Measurements from ENCODE around the gene ASTL. TPM values are rescaled to one million over a fixed set of nuclear protein-coding genes. Genes with fewer than 3 reads are reported as not detected.

ASTL gene
- total RNA-seq, 1 experiment from 2014 or later, result not detected

DNA sequence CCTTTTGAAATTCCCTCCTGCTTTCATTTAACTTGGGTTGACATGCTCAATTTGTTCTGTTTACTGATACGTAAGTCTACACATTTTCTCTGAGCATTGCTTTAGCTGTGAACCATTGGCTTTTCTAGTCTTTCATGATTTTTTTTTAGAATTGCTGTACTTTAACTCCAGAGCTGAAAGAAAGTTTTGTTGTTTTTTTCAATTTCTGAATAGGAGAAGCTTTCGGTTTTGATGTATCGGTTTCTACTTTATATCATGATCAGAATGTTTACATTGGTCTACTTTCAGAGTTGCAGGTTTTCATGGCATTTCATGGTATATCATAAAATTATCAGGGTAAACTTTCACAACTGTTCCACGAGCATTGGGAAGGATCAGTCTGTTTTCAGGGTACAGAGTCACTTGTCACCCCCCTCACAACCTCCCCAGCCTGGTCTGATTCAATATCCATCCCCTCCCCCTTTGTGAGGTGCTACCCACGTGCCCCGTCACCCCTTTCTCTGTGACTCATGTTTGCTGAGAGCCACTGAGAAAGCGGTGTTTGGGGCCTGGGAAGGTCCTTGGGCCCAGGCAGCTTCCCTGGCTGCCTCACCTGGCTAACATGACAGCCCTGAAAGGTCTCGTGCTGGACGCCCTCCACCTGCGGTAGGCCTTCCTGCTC lies 7.0 kb downstream of the ASTL start:
- peaks cover 3% of the 10 kb centered on the region; the same call in 1 of the 2 replicates for H3K4me1 ChIP-seq (ENCODE audit: insufficient read depth, low read length)
- H3K27ac ChIP-seq (ENCODE audit: low read length), result no peak overlapping the region
- no peaks in the 10 kb centered on the region for H4K20me1 ChIP-seq (ENCODE audit: low read length)
- DNase-seq (no peak), ATAC-seq (no peak; the same call in 1 of the 2 replicates)
- no peaks in the 10 kb centered on the region for H3K9me3 ChIP-seq (ENCODE audit: low read length)
- intact Hi-C loops (cut with micrococcal nuclease), result no loop called here
- H3K36me3 ChIP-seq (ENCODE audit: low read depth, low read length), result no peaks in the 10 kb centered on the region
- TF ChIP-seq EZH2phosphoT487 (IDR thresholded peaks at IDR 0.05; ENCODE audit: borderline replicate concordance, low read length) (no peak), EZH2 (IDR thresholded peaks at IDR 0.05; ENCODE audit: low read length, unreplicated experiment) (no peak), CTCF (conservative IDR thresholded peaks at IDR 0.05; ENCODE audit: low read depth, low read length) (no peak)
- H3F3A ChIP-seq (ENCODE audit: low read length, unreplicated experiment), result no peaks in the 10 kb centered on the region
- ChIA-PET CTCF (interaction anchor here (1.6 kb wide), 1 partner anchor 43 kb away, joined by 4 read pairs; no protein-coding TSS in a partner anchor), POLR2A (ENCODE audit: unreplicated experiment) (interaction anchor here (0.5 kb wide), 1 partner anchor 173 kb away, joined by 3 read pairs; no protein-coding TSS in a partner anchor)
- no peak overlapping the region for H3K9ac ChIP-seq (ENCODE audit: low read length)
- H3K4me3 ChIP-seq (ENCODE audit: low read length), result no peak overlapping the region
- H3K4me2 ChIP-seq (ENCODE audit: low read length), result no peak overlapping the region
- no peak overlapping the region for H2AFZ ChIP-seq (ENCODE audit: low read length)
- H3K27me3 ChIP-seq (ENCODE audit: low read length), result no peaks in the 10 kb centered on the region
- no peaks in the 10 kb centered on the region for H3K9me2 ChIP-seq (replicated peaks; ENCODE audit: low read length)
- BruUV-seq (replicated peaks), result no TSS peak
- no peaks in the 10 kb centered on the region for H3K79me2 ChIP-seq (ENCODE audit: low read length)

DNA sequence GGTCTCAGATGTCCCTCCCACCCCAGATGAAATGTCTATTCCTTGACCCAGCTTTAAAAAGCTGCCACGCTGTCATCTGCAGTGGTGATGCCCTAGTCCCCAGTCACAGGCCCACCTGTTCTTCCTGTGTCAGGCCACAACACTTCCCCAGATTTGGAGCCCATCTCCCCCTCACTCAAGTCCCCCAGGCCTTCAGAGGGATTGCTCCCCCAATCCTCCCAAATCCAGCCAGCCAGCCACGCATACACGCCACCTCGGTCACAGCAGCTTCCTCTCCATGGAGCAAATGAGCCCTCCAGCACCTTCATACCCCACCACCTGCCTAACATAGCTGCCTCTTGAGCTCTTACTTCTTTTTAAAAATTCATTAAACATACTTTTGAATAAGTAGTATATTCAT lies 7.8 kb downstream of the ASTL start:
- no peak overlapping the region for H3K4me3 ChIP-seq (ENCODE audit: low read length)
- H3K27ac ChIP-seq (ENCODE audit: low read length), result no peak overlapping the region
- no TSS peak for BruUV-seq (replicated peaks)
- no peaks in the 10 kb centered on the region for H3K36me3 ChIP-seq (ENCODE audit: low read depth, low read length)
- no peaks in the 10 kb centered on the region for H3F3A ChIP-seq (ENCODE audit: low read length, unreplicated experiment)
- no peaks in the 10 kb centered on the region for H3K9me2 ChIP-seq (replicated peaks; ENCODE audit: low read length)
- no peaks in the 10 kb centered on the region for H3K9me3 ChIP-seq (ENCODE audit: low read length)
- no peaks in the 10 kb centered on the region for H3K27me3 ChIP-seq (ENCODE audit: low read length)
- POLR2A ChIA-PET (ENCODE audit: unreplicated experiment), result interaction anchor here (0.6 kb wide), 1 partner anchor 119 kb away, joined by 3 read pairs; no protein-coding TSS in a partner anchor
- no peak for ATAC-seq
- no peak for DNase-seq
- no peaks in the 10 kb centered on the region for H3K79me2 ChIP-seq (ENCODE audit: low read length)
- H3K4me1 ChIP-seq (ENCODE audit: insufficient read depth, low read length), result peaks cover 3% of the 10 kb centered on the region; the same call in 1 of the 2 replicates
- intact Hi-C loops (cut with micrococcal nuclease), result no loop called here
- TF ChIP-seq EZH2phosphoT487 (IDR thresholded peaks at IDR 0.05; ENCODE audit: borderline replicate concordance, low read length) (no peak), CTCF (conservative IDR thresholded peaks at IDR 0.05; ENCODE audit: low read depth, low read length) (no peak), EZH2 (IDR thresholded peaks at IDR 0.05; ENCODE audit: low read length, unreplicated experiment) (no peak)
- no peaks in the 10 kb centered on the region for H4K20me1 ChIP-seq (ENCODE audit: low read length)
- H2AFZ ChIP-seq (ENCODE audit: low read length), result no peak overlapping the region
- H3K9ac ChIP-seq (ENCODE audit: low read length), result no peak overlapping the region
- no peak overlapping the region for H3K4me2 ChIP-seq (ENCODE audit: low read length)
- CTCF ChIA-PET, result interaction anchor here (1.6 kb wide), 1 partner anchor 44 kb away, joined by 4 read pairs; no protein-coding TSS in a partner anchor

DNA sequence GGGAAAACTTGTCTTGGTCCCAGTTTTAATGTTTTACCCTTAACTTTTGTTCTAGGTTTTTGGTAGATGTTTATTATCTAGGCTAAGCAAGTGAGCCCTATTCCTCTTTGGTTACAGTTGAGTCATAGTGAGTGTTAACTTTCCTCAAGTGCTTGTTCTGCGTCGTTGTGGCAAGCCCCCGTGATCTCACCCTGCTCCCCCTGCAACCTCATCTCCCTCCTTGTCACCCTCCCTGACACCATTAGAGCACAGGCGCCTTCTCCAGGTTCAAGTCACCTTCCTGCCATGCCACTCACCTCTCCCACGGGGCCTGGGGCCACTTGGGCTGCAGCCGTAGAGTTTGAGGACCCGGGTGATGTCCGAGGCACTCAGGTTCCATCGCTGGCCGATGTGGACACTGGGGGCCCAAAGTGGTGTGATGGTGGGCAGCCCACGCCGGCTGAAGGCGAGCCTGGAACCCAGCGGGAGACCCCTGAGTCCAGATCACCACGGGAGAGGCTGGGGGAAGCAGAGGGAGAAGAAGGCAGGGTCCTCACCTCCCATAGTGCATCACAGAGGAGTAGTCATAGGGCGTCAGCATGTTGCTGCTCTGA lies 8.7 kb downstream of the ASTL start:
- POLR2A ChIA-PET (ENCODE audit: unreplicated experiment), result no interaction called here
- intact Hi-C loops (cut with micrococcal nuclease), result no loop called here
- no peak overlapping the region for H3K4me3 ChIP-seq (ENCODE audit: low read length)

More for the DNA sequence above, 8.7 kb downstream of the ASTL start:
- no peaks in the 10 kb centered on the region for H3K9me2 ChIP-seq (replicated peaks; ENCODE audit: low read length)
- H3K4me2 ChIP-seq (ENCODE audit: low read length), result no peak overlapping the region
- CTCF ChIA-PET, result interaction anchor here (1.6 kb wide), 1 partner anchor 45 kb away, joined by 4 read pairs; no protein-coding TSS in a partner anchor
- no TSS peak for BruUV-seq (replicated peaks)
- H4K20me1 ChIP-seq (ENCODE audit: low read length), result no peaks in the 10 kb centered on the region
- no peak overlapping the region for H3K9ac ChIP-seq (ENCODE audit: low read length)
- H3K27ac ChIP-seq (ENCODE audit: low read length), result no peak overlapping the region
- no peaks in the 10 kb centered on the region for H3K9me3 ChIP-seq (ENCODE audit: low read length)
- no peak overlapping the region for H2AFZ ChIP-seq (ENCODE audit: low read length)
- no peaks in the 10 kb centered on the region for H3K79me2 ChIP-seq (ENCODE audit: low read length)
- H3K36me3 ChIP-seq (ENCODE audit: low read depth, low read length), result no peaks in the 10 kb centered on the region
- no peaks in the 10 kb centered on the region for H3F3A ChIP-seq (ENCODE audit: low read length, unreplicated experiment)
- TF ChIP-seq CTCF (conservative IDR thresholded peaks at IDR 0.05; ENCODE audit: low read depth, low read length) (no peak), EZH2phosphoT487 (IDR thresholded peaks at IDR 0.05; ENCODE audit: borderline replicate concordance, low read length) (no peak), EZH2 (IDR thresholded peaks at IDR 0.05; ENCODE audit: low read length, unreplicated experiment) (no peak)
- ATAC-seq (no peak), DNase-seq (no peak)
- H3K27me3 ChIP-seq (ENCODE audit: low read length), result no peaks in the 10 kb centered on the region
- H3K4me1 ChIP-seq (ENCODE audit: insufficient read depth, low read length), result peaks cover 3% of the 10 kb centered on the region; the same call in 1 of the 2 replicates

All from PC-3 (cell line).